Liver (tissue), 9 donors: ENCODE data around the gene METTL13. TPM values are rescaled to one million over a fixed set of nuclear protein-coding genes. Genes with fewer than 3 reads are reported as not detected.

Source experiments
- DNase-seq: peaks from one replicate; pipeline ENCODE4 v3.0.0-alpha.2; 2017; ENCODE audit warnings: low spot score
- H3K27ac ChIP-seq, 2 donors: one replicate each; pipeline ENCODE4 v1.7.0; 2013; ENCODE audit warnings: inconsistent platforms in 2 of 2, low read length in 2 of 2, control low read depth in 1 of 2, low read depth in 1 of 2, mild to moderate bottlenecking in 1 of 2
- H3K27me3 ChIP-seq, 4 donors: one replicate each; pipeline versions ENCODE4 v1.6.1 to v1.7.0; 2013; ENCODE audit warnings: low read length in 3 of 4, inconsistent platforms in 1 of 4, mild to moderate bottlenecking in 1 of 4, moderate library complexity in 1 of 4; ENCODE audit not compliant: control insufficient read depth in 4 of 4, insufficient read depth in 4 of 4
- H3K36me3 ChIP-seq, 4 donors: one replicate each; pipeline versions ENCODE4 v1.6.1 to v1.7.0; 2013; ENCODE audit warnings: low read length in 3 of 4, mild to moderate bottlenecking in 3 of 4, low read depth in 1 of 4, moderate library complexity in 1 of 4; ENCODE audit not compliant: control insufficient read depth in 4 of 4, insufficient read depth in 3 of 4
- H3K4me1 ChIP-seq, 4 donors: one replicate each; pipeline versions ENCODE4 v1.6.1 to v1.7.0; 2013; ENCODE audit warnings: low read length in 3 of 4, mild to moderate bottlenecking in 3 of 4, moderate library complexity in 1 of 4; ENCODE audit not compliant: control insufficient read depth in 4 of 4, insufficient read depth in 4 of 4
- H3K4me3 ChIP-seq, 3 donors: one replicate each; pipeline versions ENCODE4 v1.6.1 to v1.7.0; 2013; ENCODE audit warnings: low read length in 3 of 3, control low read depth in 1 of 3, low read depth in 1 of 3, mild to moderate bottlenecking in 1 of 3
- H3K9ac ChIP-seq, 2 donors: one replicate each; pipeline ENCODE4 v1.7.0; 2013; ENCODE audit warnings: low read length in 2 of 2, mild to moderate bottlenecking in 2 of 2, moderate library complexity in 2 of 2, control low read depth in 1 of 2, low read depth in 1 of 2
- H3K9me3 ChIP-seq, 4 donors: one replicate each; pipeline versions ENCODE4 v1.6.1 to v1.7.0; 2013; ENCODE audit warnings: low read length in 3 of 4; ENCODE audit not compliant: control insufficient read depth in 4 of 4
- EGR1 ChIP-seq, 2 donors: IDR thresholded peaks; 2 replicates each; pipeline ENCODE4 v1.6.1; 2016 to 2018; ENCODE audit warnings: antibody characterized with exemption in 2 of 2, low read depth in 2 of 2
- FOXA1 ChIP-seq: IDR thresholded peaks from 2 replicates; pipeline ENCODE4 v1.6.1; 2016; ENCODE audit warnings: antibody characterized with exemption
- FOXA2 ChIP-seq: IDR thresholded peaks from 2 replicates; pipeline ENCODE4 v1.6.1; 2016; ENCODE audit warnings: antibody characterized with exemption
- GABPA ChIP-seq, 2 donors: IDR thresholded peaks in 1 of 2; conservative IDR thresholded peaks in 1 of 2; 2 replicates each; pipeline ENCODE4 v1.6.1; 2016; ENCODE audit warnings: antibody characterized with exemption in 2 of 2, mild to moderate bottlenecking in 1 of 2, moderate library complexity in 1 of 2
- HNF4A ChIP-seq, 2 donors: conservative IDR thresholded peaks; 2 replicates each; pipeline ENCODE4 v1.6.1; 2016; ENCODE audit warnings: antibody characterized with exemption in 2 of 2, mild to moderate bottlenecking in 2 of 2
- HNF4G ChIP-seq: IDR thresholded peaks from 2 replicates; pipeline ENCODE4 v1.6.1; 2016; ENCODE audit warnings: antibody characterized with exemption
- JUND ChIP-seq, 2 donors: IDR thresholded peaks; 2 replicates each; pipeline ENCODE4 v1.6.1; 2016; ENCODE audit warnings: antibody characterized with exemption in 2 of 2
- NR2F2 ChIP-seq: IDR thresholded peaks from 2 replicates; pipeline ENCODE4 v1.6.1; 2016; ENCODE audit warnings: antibody characterized with exemption
- RAD21 ChIP-seq, 2 donors: IDR thresholded peaks; 2 replicates each; pipeline ENCODE4 v1.6.1; 2016; ENCODE audit warnings: antibody characterized with exemption in 2 of 2, mild to moderate bottlenecking in 2 of 2
- RXRA ChIP-seq, 2 donors: IDR thresholded peaks; 2 replicates each; pipeline ENCODE4 v1.6.1; 2017 to 2018; ENCODE audit warnings: antibody characterized with exemption in 2 of 2, mild to moderate bottlenecking in 1 of 2
- SP1 ChIP-seq: IDR thresholded peaks from 2 replicates; pipeline ENCODE4 v1.6.1; 2018; ENCODE audit warnings: antibody characterized with exemption, mild to moderate bottlenecking
- TAF1 ChIP-seq: conservative IDR thresholded peaks from 2 replicates; pipeline ENCODE4 v1.6.1; 2016; ENCODE audit warnings: antibody characterized with exemption, mild to moderate bottlenecking
- YY1 ChIP-seq: IDR thresholded peaks from 2 replicates; pipeline ENCODE4 v1.6.1; 2016; ENCODE audit warnings: antibody characterized with exemption, mild to moderate bottlenecking
- WGBS: extraction: QIAGEN DNeasy Blood & Tissue Kit; methylation state at CpG from one replicate; pipeline ENCODE4 v1.1.7; 2013; 5-methylcytosine and 5-hydroxymethylcytosine counted together
- polyA plus RNA-seq, 2 donors: library from polyadenylated mRNA; stranded (reverse) in 1 of 2; unstranded in 1 of 2; fragments of 200-250 nt in 1 of 2; fragments of >200 nt in 1 of 2; fragmentation: Nextera tagmentation in 1 of 2; extraction: Ambion mirVana in 1 of 2; gene quantifications; one replicate each; pipeline versions ENCODE4 v1.2.1 to v1.2.3, GENCODE V29; 2013 to 2015
- total RNA-seq, 2 donors: library from RNA; depleted of rRNA; stranded (reverse); fragments of >200 nt; gene quantifications; one replicate each; pipeline ENCODE4 v1.2.3, GENCODE V29; 2014
- TF ChIP-seq, protein P1 (sequence below): IDR thresholded peaks from 2 replicates; pipeline ENCODE4 v1.6.1; 2016; ENCODE audit warnings: antibody characterized with exemption
- TF ChIP-seq, protein P2 (sequence below): IDR thresholded peaks from 2 replicates; pipeline ENCODE4 v1.6.1; 2016; ENCODE audit warnings: antibody characterized with exemption
- TF ChIP-seq, protein P3 (sequence below): fragments of 150-350 bp; IDR thresholded peaks from 2 replicates; pipeline ENCODE4 v1.5.1; 2017; ENCODE audit warnings: improper control_type of control experiment, low read depth, low read length; ENCODE audit not compliant: missing input control
- TF ChIP-seq, protein P4 (sequence below): IDR thresholded peaks from 2 replicates; pipeline ENCODE4 v1.6.1; 2016; ENCODE audit warnings: antibody characterized with exemption
- TF ChIP-seq, protein P5 (sequence below): IDR thresholded peaks from 2 replicates; pipeline ENCODE4 v1.6.1; 2016; ENCODE audit warnings: antibody characterized with exemption, mild to moderate bottlenecking
- donor health status: healthy.
- donor health status: healthy.
- donor health status: healthy.
- donor health status: healthy.
- donor health status: healthy.

METTL13 gene
- total and polyA plus RNA-seq, 4 donors, result 10.5 to 16.1 (median 13.4) TPM

DNA sequence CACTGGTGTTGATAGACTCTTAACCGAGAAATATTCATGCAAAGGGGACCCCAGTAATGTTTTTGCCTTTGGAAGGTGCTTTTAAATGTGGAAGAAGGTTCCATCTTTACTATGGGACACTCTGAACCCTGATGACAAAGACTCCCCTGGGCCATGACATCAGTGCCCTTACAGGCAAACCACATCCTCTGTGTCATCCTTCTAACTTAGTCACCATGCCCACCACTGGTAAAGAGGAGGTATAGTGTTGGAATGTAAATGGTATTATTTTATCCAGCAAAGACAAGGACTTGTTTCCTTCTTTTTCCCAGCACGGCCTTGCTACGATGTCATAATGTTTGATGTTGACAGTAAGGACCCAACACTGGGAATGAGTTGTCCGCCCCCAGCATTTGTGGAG lies 12.6 kb downstream of the METTL13 start:
- WGBS, result 84% methylated on average over 4 of the region's 4 CpGs

DNA sequence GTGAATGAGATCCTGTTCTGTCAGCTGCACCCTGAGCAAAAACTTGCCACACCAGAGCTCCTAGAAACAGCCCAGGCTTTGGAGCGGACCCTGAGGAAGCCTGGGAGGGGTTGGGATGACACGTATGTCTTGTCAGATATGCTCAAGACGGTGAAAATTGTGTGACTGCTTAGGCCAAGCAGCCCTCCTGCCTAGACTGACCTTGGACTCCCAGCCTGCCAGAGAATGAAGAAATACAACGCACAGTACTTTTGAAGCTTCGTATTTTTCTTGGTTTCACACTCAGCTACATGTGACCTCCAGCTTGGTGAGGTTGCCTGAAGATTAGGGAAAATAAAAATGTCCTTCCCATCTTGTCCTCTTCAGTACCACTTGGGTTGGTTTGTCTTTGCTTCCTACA lies 15.1 kb downstream of the METTL13 start:
- no peaks in the 10 kb centered on the region for H3K4me1 ChIP-seq
- no peaks in the 10 kb centered on the region for H3K9me3 ChIP-seq
- DNase-seq, result no peak
- no peak overlapping the region for H3K27ac ChIP-seq
- no peaks in the 10 kb centered on the region for H3K27me3 ChIP-seq
- no peak overlapping the region for H3K9ac ChIP-seq
- WGBS, result 97% methylated on average over 5 of the region's 5 CpGs
- no peak overlapping the region for H3K4me3 ChIP-seq
- H3K36me3 ChIP-seq, result peaks cover 9 to 61% (median 38%) of the 10 kb centered on the region in 4 donors
- TF ChIP-seq, protein P1, sequence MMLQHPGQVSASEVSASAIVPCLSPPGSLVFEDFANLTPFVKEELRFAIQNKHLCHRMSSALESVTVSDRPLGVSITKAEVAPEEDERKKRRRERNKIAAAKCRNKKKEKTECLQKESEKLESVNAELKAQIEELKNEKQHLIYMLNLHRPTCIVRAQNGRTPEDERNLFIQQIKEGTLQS, result no peak
- no peak for TF ChIP-seq HNF4G
- TF ChIP-seq JUND (IDR thresholded peaks at IDR 0.05), result no peak
- TF ChIP-seq, protein P2, sequence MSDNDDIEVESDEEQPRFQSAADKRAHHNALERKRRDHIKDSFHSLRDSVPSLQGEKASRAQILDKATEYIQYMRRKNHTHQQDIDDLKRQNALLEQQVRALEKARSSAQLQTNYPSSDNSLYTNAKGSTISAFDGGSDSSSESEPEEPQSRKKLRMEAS, result no peak
- no peak for TF ChIP-seq GABPA (IDR thresholded peaks at IDR 0.05 in 1 of 2, conservative IDR thresholded peaks at IDR 0.05 in 1 of 2)
- no peak for TF ChIP-seq EGR1 (IDR thresholded peaks at IDR 0.05; ENCODE audit: low read depth in 2 of 2)
- TF ChIP-seq HNF4A (conservative IDR thresholded peaks at IDR 0.05), result no peak
- no peak for TF ChIP-seq NR2F2
- no peak for TF ChIP-seq YY1
- TF ChIP-seq, protein P3, sequence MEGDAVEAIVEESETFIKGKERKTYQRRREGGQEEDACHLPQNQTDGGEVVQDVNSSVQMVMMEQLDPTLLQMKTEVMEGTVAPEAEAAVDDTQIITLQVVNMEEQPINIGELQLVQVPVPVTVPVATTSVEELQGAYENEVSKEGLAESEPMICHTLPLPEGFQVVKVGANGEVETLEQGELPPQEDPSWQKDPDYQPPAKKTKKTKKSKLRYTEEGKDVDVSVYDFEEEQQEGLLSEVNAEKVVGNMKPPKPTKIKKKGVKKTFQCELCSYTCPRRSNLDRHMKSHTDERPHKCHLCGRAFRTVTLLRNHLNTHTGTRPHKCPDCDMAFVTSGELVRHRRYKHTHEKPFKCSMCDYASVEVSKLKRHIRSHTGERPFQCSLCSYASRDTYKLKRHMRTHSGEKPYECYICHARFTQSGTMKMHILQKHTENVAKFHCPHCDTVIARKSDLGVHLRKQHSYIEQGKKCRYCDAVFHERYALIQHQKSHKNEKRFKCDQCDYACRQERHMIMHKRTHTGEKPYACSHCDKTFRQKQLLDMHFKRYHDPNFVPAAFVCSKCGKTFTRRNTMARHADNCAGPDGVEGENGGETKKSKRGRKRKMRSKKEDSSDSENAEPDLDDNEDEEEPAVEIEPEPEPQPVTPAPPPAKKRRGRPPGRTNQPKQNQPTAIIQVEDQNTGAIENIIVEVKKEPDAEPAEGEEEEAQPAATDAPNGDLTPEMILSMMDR, result no peak
- no peak for TF ChIP-seq TAF1

More for the DNA sequence above, 12.6 kb downstream of the METTL13 start:
- Histone ChIP-seq H3K36me3 (peaks cover 23 to 85% (median 58%) of the 10 kb centered on the region in 4 donors), H3K27me3 (no peaks in the 10 kb centered on the region), H3K9me3 (no peaks in the 10 kb centered on the region), H3K27ac (no peak overlapping the region), H3K4me3 (no peak overlapping the region), H3K4me1 (no peaks in the 10 kb centered on the region), H3K9ac (no peak overlapping the region)
- no peak for DNase-seq
- no peak for TF ChIP-seq YY1
- TF ChIP-seq RXRA (IDR thresholded peaks at IDR 0.05), result no peak
- no peak for TF ChIP-seq SP1
- TF ChIP-seq TAF1, result no peak
- no peak for TF ChIP-seq RAD21 (IDR thresholded peaks at IDR 0.05)
- TF ChIP-seq FOXA2, result no peak
- no peak for TF ChIP-seq HNF4G
- TF ChIP-seq, protein P4, sequence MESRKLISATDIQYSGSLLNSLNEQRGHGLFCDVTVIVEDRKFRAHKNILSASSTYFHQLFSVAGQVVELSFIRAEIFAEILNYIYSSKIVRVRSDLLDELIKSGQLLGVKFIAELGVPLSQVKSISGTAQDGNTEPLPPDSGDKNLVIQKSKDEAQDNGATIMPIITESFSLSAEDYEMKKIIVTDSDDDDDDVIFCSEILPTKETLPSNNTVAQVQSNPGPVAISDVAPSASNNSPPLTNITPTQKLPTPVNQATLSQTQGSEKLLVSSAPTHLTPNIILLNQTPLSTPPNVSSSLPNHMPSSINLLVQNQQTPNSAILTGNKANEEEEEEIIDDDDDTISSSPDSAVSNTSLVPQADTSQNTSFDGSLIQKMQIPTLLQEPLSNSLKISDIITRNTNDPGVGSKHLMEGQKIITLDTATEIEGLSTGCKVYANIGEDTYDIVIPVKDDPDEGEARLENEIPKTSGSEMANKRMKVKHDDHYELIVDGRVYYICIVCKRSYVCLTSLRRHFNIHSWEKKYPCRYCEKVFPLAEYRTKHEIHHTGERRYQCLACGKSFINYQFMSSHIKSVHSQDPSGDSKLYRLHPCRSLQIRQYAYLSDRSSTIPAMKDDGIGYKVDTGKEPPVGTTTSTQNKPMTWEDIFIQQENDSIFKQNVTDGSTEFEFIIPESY, result no peak
- TF ChIP-seq EGR1 (IDR thresholded peaks at IDR 0.05; ENCODE audit: low read depth in 2 of 2), result no peak
- TF ChIP-seq, protein P5, sequence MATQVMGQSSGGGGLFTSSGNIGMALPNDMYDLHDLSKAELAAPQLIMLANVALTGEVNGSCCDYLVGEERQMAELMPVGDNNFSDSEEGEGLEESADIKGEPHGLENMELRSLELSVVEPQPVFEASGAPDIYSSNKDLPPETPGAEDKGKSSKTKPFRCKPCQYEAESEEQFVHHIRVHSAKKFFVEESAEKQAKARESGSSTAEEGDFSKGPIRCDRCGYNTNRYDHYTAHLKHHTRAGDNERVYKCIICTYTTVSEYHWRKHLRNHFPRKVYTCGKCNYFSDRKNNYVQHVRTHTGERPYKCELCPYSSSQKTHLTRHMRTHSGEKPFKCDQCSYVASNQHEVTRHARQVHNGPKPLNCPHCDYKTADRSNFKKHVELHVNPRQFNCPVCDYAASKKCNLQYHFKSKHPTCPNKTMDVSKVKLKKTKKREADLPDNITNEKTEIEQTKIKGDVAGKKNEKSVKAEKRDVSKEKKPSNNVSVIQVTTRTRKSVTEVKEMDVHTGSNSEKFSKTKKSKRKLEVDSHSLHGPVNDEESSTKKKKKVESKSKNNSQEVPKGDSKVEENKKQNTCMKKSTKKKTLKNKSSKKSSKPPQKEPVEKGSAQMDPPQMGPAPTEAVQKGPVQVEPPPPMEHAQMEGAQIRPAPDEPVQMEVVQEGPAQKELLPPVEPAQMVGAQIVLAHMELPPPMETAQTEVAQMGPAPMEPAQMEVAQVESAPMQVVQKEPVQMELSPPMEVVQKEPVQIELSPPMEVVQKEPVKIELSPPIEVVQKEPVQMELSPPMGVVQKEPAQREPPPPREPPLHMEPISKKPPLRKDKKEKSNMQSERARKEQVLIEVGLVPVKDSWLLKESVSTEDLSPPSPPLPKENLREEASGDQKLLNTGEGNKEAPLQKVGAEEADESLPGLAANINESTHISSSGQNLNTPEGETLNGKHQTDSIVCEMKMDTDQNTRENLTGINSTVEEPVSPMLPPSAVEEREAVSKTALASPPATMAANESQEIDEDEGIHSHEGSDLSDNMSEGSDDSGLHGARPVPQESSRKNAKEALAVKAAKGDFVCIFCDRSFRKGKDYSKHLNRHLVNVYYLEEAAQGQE, result no peak
- TF ChIP-seq, protein P1, result no peak
- TF ChIP-seq GABPA (IDR thresholded peaks at IDR 0.05 in 1 of 2, conservative IDR thresholded peaks at IDR 0.05 in 1 of 2), result no peak
- TF ChIP-seq FOXA1, result no peak
- TF ChIP-seq HNF4A (conservative IDR thresholded peaks at IDR 0.05), result no peak
- TF ChIP-seq, protein P2, result no peak
